Epithelial cell of proximal tubule (primary cell): ENCODE data around the gene GALNTL6. TPM values are rescaled to one million over a fixed set of nuclear protein-coding genes. Genes with fewer than 3 reads are reported as not detected.

ENCODE experiments used
- DNase-seq: peaks from one replicate; pipeline ENCODE4 v3.0.0-alpha.2; 2011; ENCODE audit warnings: low read depth
- H3K4me3 ChIP-seq: 2 replicates; pipeline ENCODE4 v1.5.1; 2011; ENCODE audit warnings: low read depth, mild to moderate bottlenecking, low read length
- total RNA-seq: library from RNA; depleted of rRNA; stranded (reverse); fragments of >200 nt; gene quantifications from 2 replicates; pipeline ENCODE4 v1.2.3, GENCODE V29; 2015
- TF ChIP-seq, protein P1 (sequence below): conservative IDR thresholded peaks from 2 replicates; pipeline ENCODE4 v1.5.1; 2012; ENCODE audit warnings: low read depth, mild to moderate bottlenecking, low read length

Gene GALNTL6
- total RNA-seq, 1 donor from 2014 or later = not detected

DNA sequence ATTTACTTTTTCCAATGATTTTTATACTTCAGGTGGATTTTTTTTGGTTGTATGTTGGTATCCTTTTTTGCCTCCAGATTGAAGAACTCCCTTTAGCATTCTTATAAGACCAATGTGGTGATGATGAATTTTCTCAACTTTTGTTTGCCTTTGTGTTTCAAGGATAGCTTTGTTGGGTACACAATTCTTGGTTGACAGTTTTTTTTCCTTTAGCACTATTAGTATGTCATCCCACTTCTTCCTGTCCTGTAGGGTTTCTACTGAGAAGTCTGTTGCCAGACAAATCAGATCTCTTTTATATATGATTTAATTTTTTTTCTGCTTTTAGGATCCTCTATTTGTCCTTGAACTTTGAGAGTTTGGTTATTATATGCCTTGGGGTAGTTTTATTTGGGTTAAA, 892.4 kb downstream of the GALNTL6 start:
- no peak overlapping the region for H3K4me3 ChIP-seq
- TF ChIP-seq, protein P1, sequence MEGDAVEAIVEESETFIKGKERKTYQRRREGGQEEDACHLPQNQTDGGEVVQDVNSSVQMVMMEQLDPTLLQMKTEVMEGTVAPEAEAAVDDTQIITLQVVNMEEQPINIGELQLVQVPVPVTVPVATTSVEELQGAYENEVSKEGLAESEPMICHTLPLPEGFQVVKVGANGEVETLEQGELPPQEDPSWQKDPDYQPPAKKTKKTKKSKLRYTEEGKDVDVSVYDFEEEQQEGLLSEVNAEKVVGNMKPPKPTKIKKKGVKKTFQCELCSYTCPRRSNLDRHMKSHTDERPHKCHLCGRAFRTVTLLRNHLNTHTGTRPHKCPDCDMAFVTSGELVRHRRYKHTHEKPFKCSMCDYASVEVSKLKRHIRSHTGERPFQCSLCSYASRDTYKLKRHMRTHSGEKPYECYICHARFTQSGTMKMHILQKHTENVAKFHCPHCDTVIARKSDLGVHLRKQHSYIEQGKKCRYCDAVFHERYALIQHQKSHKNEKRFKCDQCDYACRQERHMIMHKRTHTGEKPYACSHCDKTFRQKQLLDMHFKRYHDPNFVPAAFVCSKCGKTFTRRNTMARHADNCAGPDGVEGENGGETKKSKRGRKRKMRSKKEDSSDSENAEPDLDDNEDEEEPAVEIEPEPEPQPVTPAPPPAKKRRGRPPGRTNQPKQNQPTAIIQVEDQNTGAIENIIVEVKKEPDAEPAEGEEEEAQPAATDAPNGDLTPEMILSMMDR = no peak
- no peak for DNase-seq

- DNase-seq = no peak
- TF ChIP-seq, protein P1 = no peak
Observed at GRCh38 chr4:172706000-172706399, 892.8 kb downstream of the GALNTL6 start.

DNA sequence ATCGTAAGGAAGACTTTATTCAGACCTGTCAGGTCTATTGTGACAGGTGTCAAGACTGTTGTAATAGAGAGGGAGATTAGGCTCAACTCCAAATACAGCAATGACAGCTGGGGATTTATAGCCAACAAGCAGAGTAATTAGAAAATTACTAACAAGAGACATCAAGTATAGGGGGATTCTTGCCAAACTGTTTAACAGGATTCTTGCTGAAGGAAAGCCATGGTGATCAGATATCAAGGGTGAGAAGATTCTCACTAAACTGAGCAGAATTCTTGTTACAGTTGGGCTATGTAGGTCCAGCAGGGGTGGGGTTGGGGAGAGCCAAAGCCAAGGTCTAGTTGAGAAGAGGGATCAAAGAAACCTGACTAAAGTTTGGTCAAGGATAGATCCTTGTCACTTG, 894.4 kb downstream of the GALNTL6 start:
- no peak overlapping the region for H3K4me3 ChIP-seq
- no peak for DNase-seq

More at GRCh38 chr4:172706000-172706399, 892.8 kb downstream of the GALNTL6 start:
- no peak overlapping the region for H3K4me3 ChIP-seq

GRCh38 chr4:172708184-172708583, 895.0 kb downstream of the GALNTL6 start:
- TF ChIP-seq, protein P1 = no peak
- H3K4me3 ChIP-seq = no peak overlapping the region
- no peak for DNase-seq

More for the DNA sequence above, 894.4 kb downstream of the GALNTL6 start:
- TF ChIP-seq, protein P1 = no peak

DNA sequence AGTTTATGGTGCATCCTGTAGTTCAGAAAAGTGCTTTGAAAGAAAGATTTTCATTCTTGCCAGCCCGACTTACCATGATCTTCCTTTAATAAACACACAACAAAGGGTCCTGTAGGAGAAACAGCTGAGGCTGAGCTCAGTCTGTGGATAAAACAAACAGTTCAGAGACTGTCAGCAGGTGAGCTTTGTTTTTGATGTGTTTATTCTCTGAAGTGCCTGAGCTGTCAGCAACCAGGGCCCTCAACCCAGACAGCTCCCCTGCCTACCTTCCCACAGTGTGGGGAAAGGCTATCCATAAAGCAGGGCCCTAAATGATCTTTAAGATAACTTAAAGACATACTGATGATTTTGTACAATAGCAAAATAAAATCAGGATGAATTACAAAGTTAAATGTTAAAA, 896.2 kb downstream of the GALNTL6 start:
- no peak overlapping the region for H3K4me3 ChIP-seq
- no peak for DNase-seq
- TF ChIP-seq, protein P1 = no peak

- DNase-seq = no peak
- TF ChIP-seq, protein P1 = no peak
- H3K4me3 ChIP-seq = no peak overlapping the region
Observed at GRCh38 chr4:172716291-172716690, 903.1 kb downstream of the GALNTL6 start.

DNA sequence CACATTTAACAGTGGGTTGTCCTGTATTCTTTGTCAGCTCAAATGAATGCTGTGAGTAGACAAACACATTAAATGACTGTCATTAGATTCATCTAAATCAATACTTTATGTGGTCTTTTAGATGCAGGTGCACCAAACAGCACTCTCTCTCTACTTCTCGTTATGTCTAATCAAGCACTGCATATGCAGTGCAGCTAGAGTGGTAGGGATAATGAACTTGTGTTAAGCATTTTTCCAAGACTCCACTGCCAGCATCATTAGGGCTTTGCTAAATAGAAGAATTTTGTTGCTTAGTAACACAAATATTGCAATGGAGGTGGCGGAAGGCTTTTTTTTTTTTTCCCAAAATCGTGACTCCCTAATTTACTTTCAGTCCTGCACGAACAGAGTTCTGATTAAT, 908.5 kb downstream of the GALNTL6 start:
- TF ChIP-seq, protein P1 = no peak
- H3K4me3 ChIP-seq = no peak overlapping the region
- no peak for DNase-seq
